Spleen (tissue), 11 donors: ENCODE data around the gene MDFI. TPM values are rescaled to one million over a fixed set of nuclear protein-coding genes. Genes with fewer than 3 reads are reported as not detected.
A peak's percentile ranks its signal among the peaks of the same experiment; 100 is the strongest.

ENCODE experiments used
- DNase-seq: peaks from one replicate; pipeline ENCODE4 v3.0.0-alpha.2; 2020
- H3K27ac ChIP-seq, 8 donors: fragments of 200-600 bp; sonication (generic) in 7 of 8; 1 replicate in 4 of 8; 2 replicates in 4 of 8; pipeline versions ENCODE4 v1.5.0 to v1.8.0; 2016 to 2021; ENCODE audit warnings: inconsistent platforms in 4 of 8, mild to moderate bottlenecking in 4 of 8, moderate library complexity in 1 of 8
- H3K27me3 ChIP-seq, 7 donors: fragments of 200-600 bp; sonication (generic) in 6 of 7; replicated peaks in 1 of 7; 1 replicate in 4 of 7; 2 replicates in 3 of 7; pipeline versions ENCODE4 v1.5.0 to v1.8.0; 2016 to 2021; ENCODE audit warnings: inconsistent platforms in 3 of 7, mild to moderate bottlenecking in 1 of 7
- H3K36me3 ChIP-seq, 6 donors: fragments of 200-600 bp; sonication (generic) in 5 of 6; 1 replicate in 4 of 6; 2 replicates in 2 of 6; pipeline versions ENCODE4 v1.5.0 to v1.8.0; 2016 to 2021; ENCODE audit warnings: inconsistent platforms in 2 of 6
- H3K4me1 ChIP-seq, 6 donors: fragments of 200-600 bp; sonication (generic) in 5 of 6; 1 replicate in 3 of 6; 2 replicates in 3 of 6; pipeline versions ENCODE4 v1.5.0 to v1.8.0; 2016 to 2021; ENCODE audit warnings: inconsistent platforms in 3 of 6
- H3K4me3 ChIP-seq, 8 donors: fragments of 200-600 bp; sonication (generic) in 7 of 8; 1 replicate in 4 of 8; 2 replicates in 4 of 8; pipeline versions ENCODE4 v1.5.0 to v1.8.0; 2016 to 2021; ENCODE audit warnings: inconsistent platforms in 4 of 8, mild to moderate bottlenecking in 4 of 8, moderate library complexity in 2 of 8
- H3K9me3 ChIP-seq, 8 donors: fragments of 200-600 bp; sonication (generic) in 7 of 8; 1 replicate in 4 of 8; 2 replicates in 4 of 8; pipeline versions ENCODE4 v1.5.0 to v1.8.0; 2016 to 2021; ENCODE audit warnings: inconsistent platforms in 4 of 8
- CTCF ChIP-seq, 11 experiments: fragments of 200-600 bp in 7 of 11; fragments of 450-650 bp in 4 of 11; sonication (generic) in 4 of 11; IDR thresholded peaks in 8 of 11; conservative IDR thresholded peaks in 3 of 11; 1 replicate in 7 of 11; 2 replicates in 4 of 11; pipeline versions ENCODE4 v1.4.0 to v1.8.0; 2016 to 2021; ENCODE audit warnings: antibody characterized with exemption in 11 of 11, inconsistent platforms in 4 of 11, mild to moderate bottlenecking in 1 of 11
- POLR2A ChIP-seq, 3 donors: fragments of 450-650 bp; IDR thresholded peaks; one replicate each; pipeline ENCODE4 v1.5.1; 2017; ENCODE audit warnings: antibody characterized with exemption in 3 of 3, mild to moderate bottlenecking in 1 of 3
- POLR2AphosphoS5 ChIP-seq, 3 donors: sonication (generic); formaldehyde crosslinking; IDR thresholded peaks; one replicate each; pipeline ENCODE4 v1.5.1; 2017; ENCODE audit warnings: antibody characterized with exemption in 3 of 3
- WGBS, 5 donors: extraction: QIAGEN DNeasy Blood & Tissue Kit in 3 of 5; methylation state at CpG; one replicate each; pipeline versions ENCODE4 v1.1.5 to v1.1.7; 2013 to 2018; 5-methylcytosine and 5-hydroxymethylcytosine counted together
- intact Hi-C: fragments of 100-400 bp; cut with DNase I; formaldehyde crosslinking; loops from one replicate; pipeline ENCODE4 v1.15.0; 2023; ENCODE audit warnings: low total_unique reads
- polyA plus RNA-seq, 3 donors: library from polyadenylated mRNA; stranded (reverse); fragments of 200-250 nt; gene quantifications; one replicate each; pipeline ENCODE4 v1.2.1, GENCODE V29; 2013
- total RNA-seq, 7 donors: library from RNA; depleted of rRNA in 3 of 7; stranded (reverse); fragments of >200 nt in 3 of 7; fragmentation: NEBNext Ultra II Directional in 4 of 7; extraction: Animal tissue kit (Norgen Biotek cat#: 25700) in 4 of 7; gene quantifications; one replicate each; pipeline versions ENCODE4 v1.1.0 to v1.2.1, GENCODE V29; 2016 to 2021
- donor health status: healthy with polysubstance abuse.
- donor health status: DM: no; HTN: no; CAD: no; lungs with moderate emphysema.
- donor health status: DM: no; HTN: no; CAD: no.
- donor health status: Bipolar disorder and iron deficiency.
- donor health status: healthy.
- donor health status: DM: no; HTN: no; CAD: no.
- donor health status: DM: yes; HTN: yes; CAD: no.

Gene MDFI
- total and polyA plus RNA-seq, 10 donors: 0.28 to 0.82 (median 0.47) TPM; not detected in 5

GRCh38 chr6:41683523-41684310, 45.4 kb downstream of the MDFI start:
- Histone ChIP-seq H3K9me3 (no peaks in the 10 kb centered on the region), H3K27ac (peak overlapping the region; percentile 65 to 87 (median 79)), H3K4me3 (peak overlapping the region; percentile 8 to 68 (median 39)), H3K27me3 (peaks cover 0 to 5% (median 0%) of the 10 kb centered on the region in 7 donors), H3K36me3 (peaks cover 0 to 50% (median 43%) of the 10 kb centered on the region in 6 donors), H3K4me1 (peaks cover 14 to 31% (median 26%) of the 10 kb centered on the region in 6 donors)
- DNase-seq: peak; percentile 97
- 6 to 17% (median 13%) methylated on average over 9 to 38 of the region's 38 CpGs for WGBS, 5 donors
- intact Hi-C loops: loop anchor here (2.0 to 10.0 kb wide), 3 partner anchors 51 to 316 kb away; partner anchors contain the start of gene TFEB
- TF ChIP-seq POLR2AphosphoS5 (IDR thresholded peaks at IDR 0.05) (peak; percentile 79 to 89 (median 83)), CTCF (IDR thresholded peaks at IDR 0.05 in 8 of 11, conservative IDR thresholded peaks at IDR 0.05 in 3 of 11) (peak; percentile 78 to 96 (median 92)), POLR2A (IDR thresholded peaks at IDR 0.05) (no peak)

- TF ChIP-seq POLR2A (IDR thresholded peaks at IDR 0.05) (no peak), POLR2AphosphoS5 (IDR thresholded peaks at IDR 0.05) (peak in 2 of 3 donors; percentile 6 to 56)
- Histone ChIP-seq H3K27ac (peak overlapping the region in 2 of 8 donors; percentile 77 to 86), H3K4me1 (peaks cover 14 to 31% (median 26%) of the 10 kb centered on the region in 6 donors), H3K4me3 (no peak overlapping the region), H3K27me3 (peaks cover 0 to 5% (median 0%) of the 10 kb centered on the region in 7 donors), H3K36me3 (peaks cover 0 to 58% (median 52%) of the 10 kb centered on the region in 6 donors), H3K9me3 (no peaks in the 10 kb centered on the region)
- 90 to 96% (median 93%) methylated on average over 12 to 25 of the region's 25 CpGs for WGBS, 5 donors
- DNase-seq: peak; percentile 80
- intact Hi-C loops: loop anchor here (5.0 to 10.0 kb wide), 2 partner anchors 50 to 317 kb away; partner anchors contain the start of gene TFEB
Observed at GRCh38 chr6:41684311-41685180, 46.3 kb downstream of the MDFI start.

GRCh38 chr6:41685641-41686380, 47.5 kb downstream of the MDFI start:
- Histone ChIP-seq H3K36me3 (peaks cover 0 to 71% (median 64%) of the 10 kb centered on the region in 6 donors), H3K27ac (no peak overlapping the region), H3K4me1 (peaks cover 14 to 31% (median 26%) of the 10 kb centered on the region in 6 donors), H3K27me3 (peaks cover 0 to 5% (median 0%) of the 10 kb centered on the region in 7 donors), H3K9me3 (no peaks in the 10 kb centered on the region), H3K4me3 (no peak overlapping the region)
- WGBS, 5 donors: 82 to 97% (median 91%) methylated on average over 4 to 7 of the region's 7 CpGs
- TF ChIP-seq POLR2AphosphoS5 (IDR thresholded peaks at IDR 0.05) (peak; percentile 14 to 29 (median 29)), POLR2A (IDR thresholded peaks at IDR 0.05) (no peak), CTCF (IDR thresholded peaks at IDR 0.05 in 8 of 11, conservative IDR thresholded peaks at IDR 0.05 in 3 of 11) (no peak)
- intact Hi-C loops: loop anchor here (10.0 kb wide), 1 partner anchor 49 kb away; the partner anchor contains the start of gene TFEB
- peak; percentile 38 for DNase-seq
